ENCODE measurements around the gene NKAIN2.

NKAIN2 gene

GRCh38 chr6:124659427-124659826 is 855.8 kb downstream of the NKAIN2 start:
- Histone ChIP-seq H3K4me3 (ENCODE audit: low read length) (no peak overlapping the region), H2BK120ac (ENCODE audit: low read depth, low read length) (no peak overlapping the region), H3K4me1 (ENCODE audit: control insufficient read depth, low read depth, low read length) (peaks cover 4% of the 10 kb centered on the region), H4K5ac (ENCODE audit: low read length) (no peak overlapping the region), H3K4me2 (ENCODE audit: low read length) (no peak overlapping the region), H3K36me3 (ENCODE audit: control insufficient read depth, insufficient read depth, low read length) (no peaks in the 10 kb centered on the region), H3K27ac (ENCODE audit: low read depth, low read length) (no peak overlapping the region), H3K23ac (ENCODE audit: low read length) (no peak overlapping the region), H3K9ac (ENCODE audit: low read length) (no peak overlapping the region), H3K79me1 (ENCODE audit: low read length) (no peaks in the 10 kb centered on the region), H2BK5ac (ENCODE audit: low read length) (no peak overlapping the region), H3K27me3 (ENCODE audit: insufficient read depth, low read length, poor library complexity) (no peaks in the 10 kb centered on the region), H3K18ac (ENCODE audit: low read length) (no peak overlapping the region), H3K56ac (ENCODE audit: low read length) (no peak overlapping the region), H4K8ac (ENCODE audit: low read depth, low read length) (no peak overlapping the region), H2BK15ac (replicated peaks; ENCODE audit: low read depth) (no peak overlapping the region), H2AK5ac (ENCODE audit: low read length) (no peak overlapping the region), H3K4ac (ENCODE audit: low read depth, low read length) (no peak overlapping the region), H3K79me2 (ENCODE audit: control insufficient read depth, insufficient read depth, low read length) (no peaks in the 10 kb centered on the region)
- no CpG with 5 or more reads among the region's 1 CpG for WGBS (ENCODE audit: extremely low coverage, insufficient coverage, low lambda C conversion rate)
- DNase-seq = peak; percentile 39

GRCh38 chr6:124660185-124660584 is 856.5 kb downstream of the NKAIN2 start:
- peaks cover 4% of the 10 kb centered on the region for H3K4me1 ChIP-seq (ENCODE audit: control insufficient read depth, low read depth, low read length)
- no peak overlapping the region for H3K4me2 ChIP-seq (ENCODE audit: low read length)
- no peak overlapping the region for H2BK15ac ChIP-seq (replicated peaks; ENCODE audit: low read depth)
- no peak overlapping the region for H3K27ac ChIP-seq (ENCODE audit: low read depth, low read length)
- H3K79me1 ChIP-seq (ENCODE audit: low read length) = no peaks in the 10 kb centered on the region
- H4K5ac ChIP-seq (ENCODE audit: low read length) = no peak overlapping the region
- 100% methylated on average over 1 of the region's 2 CpGs for WGBS (ENCODE audit: extremely low coverage, insufficient coverage, low lambda C conversion rate)
- H3K36me3 ChIP-seq (ENCODE audit: control insufficient read depth, insufficient read depth, low read length) = no peaks in the 10 kb centered on the region
- no peak for DNase-seq
- no peak overlapping the region for H2AK5ac ChIP-seq (ENCODE audit: low read length)
- H3K79me2 ChIP-seq (ENCODE audit: control insufficient read depth, insufficient read depth, low read length) = no peaks in the 10 kb centered on the region
- H3K9ac ChIP-seq (ENCODE audit: low read length) = no peak overlapping the region
- no peak overlapping the region for H3K18ac ChIP-seq (ENCODE audit: low read length)
- no peak overlapping the region for H3K23ac ChIP-seq (ENCODE audit: low read length)
- no peak overlapping the region for H2BK120ac ChIP-seq (ENCODE audit: low read depth, low read length)
- H3K4me3 ChIP-seq (ENCODE audit: low read length) = no peak overlapping the region
- no peak overlapping the region for H2BK5ac ChIP-seq (ENCODE audit: low read length)
- no peak overlapping the region for H3K4ac ChIP-seq (ENCODE audit: low read depth, low read length)
- no peak overlapping the region for H4K8ac ChIP-seq (ENCODE audit: low read depth, low read length)
- no peaks in the 10 kb centered on the region for H3K27me3 ChIP-seq (ENCODE audit: insufficient read depth, low read length, poor library complexity)
- H3K56ac ChIP-seq (ENCODE audit: low read length) = no peak overlapping the region

- H3K4ac ChIP-seq (ENCODE audit: low read depth, low read length) = no peak overlapping the region
- H3K23ac ChIP-seq (ENCODE audit: low read length) = no peak overlapping the region
- peaks cover 4% of the 10 kb centered on the region for H3K4me1 ChIP-seq (ENCODE audit: control insufficient read depth, low read depth, low read length)
- no peak overlapping the region for H3K18ac ChIP-seq (ENCODE audit: low read length)
- H4K5ac ChIP-seq (ENCODE audit: low read length) = no peak overlapping the region
- H3K79me2 ChIP-seq (ENCODE audit: control insufficient read depth, insufficient read depth, low read length) = no peaks in the 10 kb centered on the region
- DNase-seq = peak; percentile 2
- no peak overlapping the region for H2AK5ac ChIP-seq (ENCODE audit: low read length)
- no CpG with 5 or more reads among the region's 5 CpGs for WGBS (ENCODE audit: extremely low coverage, insufficient coverage, low lambda C conversion rate)
- no peaks in the 10 kb centered on the region for H3K36me3 ChIP-seq (ENCODE audit: control insufficient read depth, insufficient read depth, low read length)
- H3K4me2 ChIP-seq (ENCODE audit: low read length) = no peak overlapping the region
- H4K8ac ChIP-seq (ENCODE audit: low read depth, low read length) = no peak overlapping the region
- no peaks in the 10 kb centered on the region for H3K27me3 ChIP-seq (ENCODE audit: insufficient read depth, low read length, poor library complexity)
- no peak overlapping the region for H2BK5ac ChIP-seq (ENCODE audit: low read length)
- peak overlapping the region; percentile 18 for H3K9ac ChIP-seq (ENCODE audit: low read length)
- H2BK15ac ChIP-seq (replicated peaks; ENCODE audit: low read depth) = no peak overlapping the region
- no peak overlapping the region for H2BK120ac ChIP-seq (ENCODE audit: low read depth, low read length)
- H3K4me3 ChIP-seq (ENCODE audit: low read length) = no peak overlapping the region
- H3K56ac ChIP-seq (ENCODE audit: low read length) = no peak overlapping the region
- no peaks in the 10 kb centered on the region for H3K79me1 ChIP-seq (ENCODE audit: low read length)
- H3K27ac ChIP-seq (ENCODE audit: low read depth, low read length) = no peak overlapping the region
These were observed 857.5 kb downstream of the NKAIN2 start for GRCh38 chr6:124661097-124661661.

- Histone ChIP-seq H2AK5ac (ENCODE audit: low read length) (no peak overlapping the region), H3K56ac (ENCODE audit: low read length) (no peak overlapping the region), H2BK15ac (replicated peaks; ENCODE audit: low read depth) (no peak overlapping the region), H3K79me1 (ENCODE audit: low read length) (no peaks in the 10 kb centered on the region), H3K27me3 (ENCODE audit: insufficient read depth, low read length, poor library complexity) (no peaks in the 10 kb centered on the region), H3K4ac (ENCODE audit: low read depth, low read length) (no peak overlapping the region), H3K23ac (ENCODE audit: low read length) (no peak overlapping the region), H3K18ac (ENCODE audit: low read length) (no peak overlapping the region), H3K4me2 (ENCODE audit: low read length) (no peak overlapping the region), H4K8ac (ENCODE audit: low read depth, low read length) (no peak overlapping the region), H3K9ac (ENCODE audit: low read length) (no peak overlapping the region), H2BK120ac (ENCODE audit: low read depth, low read length) (no peak overlapping the region), H3K79me2 (ENCODE audit: control insufficient read depth, insufficient read depth, low read length) (no peaks in the 10 kb centered on the region), H3K4me3 (ENCODE audit: low read length) (no peak overlapping the region), H3K4me1 (ENCODE audit: control insufficient read depth, low read depth, low read length) (no peaks in the 10 kb centered on the region), H4K5ac (ENCODE audit: low read length) (no peak overlapping the region), H3K27ac (ENCODE audit: low read depth, low read length) (no peak overlapping the region), H3K36me3 (ENCODE audit: control insufficient read depth, insufficient read depth, low read length) (no peaks in the 10 kb centered on the region), H2BK5ac (ENCODE audit: low read length) (no peak overlapping the region)
- 100% methylated on average over 1 of the region's 5 CpGs for WGBS (ENCODE audit: extremely low coverage, insufficient coverage, low lambda C conversion rate)
- no peak for DNase-seq
These were observed 864.4 kb downstream of the NKAIN2 start for GRCh38 chr6:124668028-124668427.

DNA sequence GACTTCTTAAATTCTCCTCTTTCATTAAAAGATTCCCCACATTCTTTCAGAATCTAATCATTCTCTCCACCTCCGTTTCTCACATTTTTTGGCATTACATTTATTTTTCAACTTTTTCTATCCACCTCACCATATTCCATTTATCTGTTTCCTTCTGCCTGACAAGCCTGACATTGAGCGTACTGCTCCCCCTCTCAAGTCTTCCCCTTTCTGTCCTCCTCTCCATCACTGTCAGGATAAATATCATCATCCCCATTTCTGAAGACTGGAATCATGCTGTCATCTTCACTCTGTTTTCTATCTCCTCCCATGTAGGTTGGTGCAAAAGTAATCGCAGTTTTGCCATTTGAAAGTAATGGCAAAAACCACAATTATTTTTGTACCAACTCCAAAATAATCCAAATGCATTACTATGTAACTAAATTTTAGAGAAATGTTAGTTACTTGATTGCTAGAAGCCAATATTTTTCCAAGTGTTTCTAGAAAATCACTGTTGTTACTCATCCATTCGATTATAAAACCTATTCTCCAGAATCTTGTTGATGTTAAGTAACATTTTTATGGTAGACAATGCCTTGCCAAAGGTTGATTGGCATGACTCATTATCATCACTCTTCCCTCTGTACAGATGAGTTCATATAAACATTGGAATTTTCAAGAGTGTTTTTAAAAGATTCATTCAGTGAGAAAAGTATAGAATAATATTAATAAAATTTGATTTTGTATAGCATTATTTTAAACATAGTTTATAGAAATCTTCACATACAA is 866.2 kb downstream of the NKAIN2 start:
- Histone ChIP-seq H3K56ac (ENCODE audit: low read length) (no peak overlapping the region), H3K4me1 (ENCODE audit: control insufficient read depth, low read depth, low read length) (no peaks in the 10 kb centered on the region), H2BK5ac (ENCODE audit: low read length) (no peak overlapping the region), H3K4ac (ENCODE audit: low read depth, low read length) (no peak overlapping the region), H2AK5ac (ENCODE audit: low read length) (no peak overlapping the region), H3K36me3 (ENCODE audit: control insufficient read depth, insufficient read depth, low read length) (no peaks in the 10 kb centered on the region), H3K18ac (ENCODE audit: low read length) (no peak overlapping the region), H3K4me3 (ENCODE audit: low read length) (no peak overlapping the region), H2BK15ac (replicated peaks; ENCODE audit: low read depth) (no peak overlapping the region), H3K9ac (ENCODE audit: low read length) (no peak overlapping the region), H4K8ac (ENCODE audit: low read depth, low read length) (no peak overlapping the region), H3K79me2 (ENCODE audit: control insufficient read depth, insufficient read depth, low read length) (no peaks in the 10 kb centered on the region), H3K23ac (ENCODE audit: low read length) (no peak overlapping the region), H4K5ac (ENCODE audit: low read length) (no peak overlapping the region), H3K27me3 (ENCODE audit: insufficient read depth, low read length, poor library complexity) (no peaks in the 10 kb centered on the region), H3K4me2 (ENCODE audit: low read length) (no peak overlapping the region), H2BK120ac (ENCODE audit: low read depth, low read length) (no peak overlapping the region), H3K27ac (ENCODE audit: low read depth, low read length) (no peak overlapping the region), H3K79me1 (ENCODE audit: low read length) (no peaks in the 10 kb centered on the region)
- DNase-seq = no peak
- 100% methylated on average over 1 of the region's 4 CpGs for WGBS (ENCODE audit: extremely low coverage, insufficient coverage, low lambda C conversion rate)
